Thyroid gland (tissue), 4 donors: Measurements from ENCODE around the gene RAB23.

Experiments
- POLR2A ChIP-seq, 2 donors: fragments of 450-650 bp; IDR thresholded peaks; one replicate each; pipeline ENCODE4 v1.6.1; 2017; ENCODE audit warnings: antibody characterized with exemption in 2 of 2, mild to moderate bottlenecking in 2 of 2, moderate library complexity in 1 of 2
- TF ChIP-seq, protein P1 (sequence below), 6 experiments: fragments of 200-600 bp in 3 of 6; fragments of 450-650 bp in 3 of 6; sonication (generic) in 3 of 6; IDR thresholded peaks; one replicate each; pipeline ENCODE4 v1.5.1; 2016 to 2019; ENCODE audit warnings: antibody characterized with exemption in 6 of 6, mild to moderate bottlenecking in 2 of 6, inconsistent platforms in 1 of 6, moderate library complexity in 1 of 6

DNA sequence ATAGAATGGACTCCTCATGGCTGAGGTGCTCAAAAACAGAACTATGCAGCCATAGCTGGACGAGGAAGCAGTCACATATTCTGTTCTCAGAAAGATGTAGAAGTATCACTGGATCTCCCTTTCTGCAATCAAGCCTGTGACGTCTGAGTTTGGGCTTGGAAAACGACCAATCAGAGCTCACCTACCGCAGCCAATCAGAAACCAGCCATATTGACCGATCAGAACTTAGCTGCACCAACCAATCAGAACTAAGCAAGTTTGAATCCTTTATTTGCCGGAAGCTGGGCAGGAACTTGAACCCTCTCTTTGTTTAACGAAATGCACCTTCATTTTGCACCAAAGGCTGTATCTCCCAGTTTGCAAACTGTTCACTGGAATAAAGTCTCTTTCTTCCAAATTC lies 21.8 kb upstream of the RAB23 start:
- TF ChIP-seq, protein P1, sequence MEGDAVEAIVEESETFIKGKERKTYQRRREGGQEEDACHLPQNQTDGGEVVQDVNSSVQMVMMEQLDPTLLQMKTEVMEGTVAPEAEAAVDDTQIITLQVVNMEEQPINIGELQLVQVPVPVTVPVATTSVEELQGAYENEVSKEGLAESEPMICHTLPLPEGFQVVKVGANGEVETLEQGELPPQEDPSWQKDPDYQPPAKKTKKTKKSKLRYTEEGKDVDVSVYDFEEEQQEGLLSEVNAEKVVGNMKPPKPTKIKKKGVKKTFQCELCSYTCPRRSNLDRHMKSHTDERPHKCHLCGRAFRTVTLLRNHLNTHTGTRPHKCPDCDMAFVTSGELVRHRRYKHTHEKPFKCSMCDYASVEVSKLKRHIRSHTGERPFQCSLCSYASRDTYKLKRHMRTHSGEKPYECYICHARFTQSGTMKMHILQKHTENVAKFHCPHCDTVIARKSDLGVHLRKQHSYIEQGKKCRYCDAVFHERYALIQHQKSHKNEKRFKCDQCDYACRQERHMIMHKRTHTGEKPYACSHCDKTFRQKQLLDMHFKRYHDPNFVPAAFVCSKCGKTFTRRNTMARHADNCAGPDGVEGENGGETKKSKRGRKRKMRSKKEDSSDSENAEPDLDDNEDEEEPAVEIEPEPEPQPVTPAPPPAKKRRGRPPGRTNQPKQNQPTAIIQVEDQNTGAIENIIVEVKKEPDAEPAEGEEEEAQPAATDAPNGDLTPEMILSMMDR (IDR thresholded peaks at IDR 0.05), result no peak
- no peak for TF ChIP-seq POLR2A (IDR thresholded peaks at IDR 0.05)
